Mucosa of rectum (tissue), 2 donors: Measurements from ENCODE around the gene SERINC5.

Experiments
- H3K27ac ChIP-seq, 2 donors: one replicate each; pipeline ENCODE4 v1.7.0; 2013; ENCODE audit warnings: inconsistent platforms in 2 of 2, low read depth in 2 of 2, low read length in 2 of 2
- H3K27me3 ChIP-seq, 2 donors: one replicate each; pipeline ENCODE4 v1.7.0; 2013; ENCODE audit warnings: low read length in 2 of 2; ENCODE audit not compliant: control insufficient read depth in 2 of 2, insufficient read depth in 2 of 2
- H3K36me3 ChIP-seq, 2 donors: one replicate each; pipeline ENCODE4 v1.7.0; 2013; ENCODE audit warnings: low read length in 2 of 2; ENCODE audit not compliant: control insufficient read depth in 2 of 2, insufficient read depth in 2 of 2
- H3K4me1 ChIP-seq, 2 donors: one replicate each; pipeline ENCODE4 v1.7.0; 2013; ENCODE audit warnings: low read length in 2 of 2, mild to moderate bottlenecking in 1 of 2; ENCODE audit not compliant: control insufficient read depth in 2 of 2, insufficient read depth in 2 of 2
- H3K4me3 ChIP-seq, 2 donors: one replicate each; pipeline ENCODE4 v1.7.0; 2013; ENCODE audit warnings: low read length in 2 of 2
- H3K9ac ChIP-seq, 2 donors: one replicate each; pipeline ENCODE4 v1.7.0; 2013; ENCODE audit warnings: low read length in 2 of 2, low read depth in 1 of 2, mild to moderate bottlenecking in 1 of 2
- H3K9me3 ChIP-seq, 2 donors: one replicate each; pipeline ENCODE4 v1.7.0; 2013; ENCODE audit warnings: low read length in 2 of 2; ENCODE audit not compliant: control insufficient read depth in 2 of 2
- donor health status: healthy.
- donor health status: Normal muscosa, but diverticular disease.

Gene SERINC5

GRCh38 chr5:80231243-80231642 lies 24.6 kb downstream of the SERINC5 start:
- no peaks in the 10 kb centered on the region for H3K9me3 ChIP-seq
- no peak overlapping the region for H3K9ac ChIP-seq
- no peak overlapping the region for H3K27ac ChIP-seq
- H3K4me3 ChIP-seq, result no peak overlapping the region
- no peaks in the 10 kb centered on the region for H3K27me3 ChIP-seq
- peaks cover 17 to 36% of the 10 kb centered on the region in 2 donors for H3K4me1 ChIP-seq
- H3K36me3 ChIP-seq, result no peaks in the 10 kb centered on the region

DNA sequence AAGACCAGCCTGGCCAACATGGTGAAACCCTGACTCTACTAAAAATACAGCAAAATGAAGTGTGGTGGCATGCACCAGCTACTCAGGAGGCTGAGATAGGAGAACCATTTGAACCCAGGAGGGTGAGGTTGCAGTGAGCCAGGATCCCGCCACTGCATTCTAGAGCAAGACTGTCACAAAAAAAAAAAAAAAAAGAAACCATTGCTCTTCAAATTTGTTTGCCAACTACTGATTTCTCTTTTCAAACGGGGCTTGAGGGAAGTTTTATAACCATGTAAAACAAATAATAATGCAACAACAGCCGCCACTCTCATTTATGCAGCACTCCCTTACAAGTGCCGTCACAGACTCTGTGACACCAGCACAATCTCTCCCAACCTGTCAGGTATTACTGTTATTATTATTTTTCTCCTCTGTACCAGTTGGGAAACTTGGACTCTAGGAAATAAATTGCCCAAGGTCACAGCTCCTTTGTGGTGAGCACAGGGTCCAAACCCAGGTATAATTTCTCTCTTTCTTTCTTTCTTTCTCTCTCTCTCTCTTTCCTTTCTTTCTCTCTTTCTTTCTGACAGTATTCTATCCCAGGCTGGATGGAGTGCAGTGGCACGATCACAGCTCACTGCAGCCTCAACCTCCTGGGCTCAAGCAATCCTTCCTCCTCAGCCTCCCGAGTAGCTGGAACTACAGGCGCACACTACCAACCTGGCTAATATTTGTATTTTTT lies 25.4 kb downstream of the SERINC5 start:
- peaks cover 21 to 44% of the 10 kb centered on the region in 2 donors for H3K4me1 ChIP-seq
- peak overlapping the region; percentile 34 to 61 for H3K27ac ChIP-seq
- H3K27me3 ChIP-seq, result no peaks in the 10 kb centered on the region
- no peaks in the 10 kb centered on the region for H3K36me3 ChIP-seq
- H3K9me3 ChIP-seq, result no peaks in the 10 kb centered on the region
- H3K4me3 ChIP-seq, result no peak overlapping the region
- no peak overlapping the region for H3K9ac ChIP-seq

DNA sequence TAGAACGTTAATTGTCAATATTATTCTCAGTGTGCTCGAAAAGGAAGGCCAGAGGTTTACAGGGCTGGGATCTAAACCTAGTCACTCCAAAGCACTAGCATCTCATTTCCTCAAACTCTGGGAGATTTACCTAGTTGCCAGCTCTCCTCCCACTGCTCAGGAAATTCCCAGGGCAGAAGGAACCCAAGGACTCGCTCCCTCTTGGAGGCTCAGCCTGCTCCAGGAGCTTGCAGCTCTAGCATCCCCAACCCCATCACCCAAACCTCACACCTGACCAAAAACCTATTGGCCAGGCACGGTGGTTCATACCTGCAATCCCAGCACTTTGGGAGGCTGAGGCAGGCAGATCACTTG lies 26.0 kb downstream of the SERINC5 start:
- no peaks in the 10 kb centered on the region for H3K27me3 ChIP-seq
- no peaks in the 10 kb centered on the region for H3K36me3 ChIP-seq
- H3K9ac ChIP-seq, result peak overlapping the region in 1 of 2 donors; percentile 17
- H3K27ac ChIP-seq, result peak overlapping the region; percentile 34 to 39
- H3K4me3 ChIP-seq, result no peak overlapping the region
- H3K9me3 ChIP-seq, result no peaks in the 10 kb centered on the region
- H3K4me1 ChIP-seq, result peaks cover 22 to 50% of the 10 kb centered on the region in 2 donors

- no peaks in the 10 kb centered on the region for H3K27me3 ChIP-seq
- H3K36me3 ChIP-seq, result no peaks in the 10 kb centered on the region
- no peak overlapping the region for H3K4me3 ChIP-seq
- H3K4me1 ChIP-seq, result peaks cover 22 to 45% of the 10 kb centered on the region in 2 donors
- no peak overlapping the region for H3K27ac ChIP-seq
- no peaks in the 10 kb centered on the region for H3K9me3 ChIP-seq
- H3K9ac ChIP-seq, result no peak overlapping the region
Observed at GRCh38 chr5:80227979-80228596, 27.8 kb downstream of the SERINC5 start.

GRCh38 chr5:80225934-80226326 lies 29.9 kb downstream of the SERINC5 start:
- Histone ChIP-seq H3K36me3 (no peaks in the 10 kb centered on the region), H3K9me3 (no peaks in the 10 kb centered on the region), H3K4me3 (no peak overlapping the region), H3K9ac (no peak overlapping the region), H3K27me3 (no peaks in the 10 kb centered on the region), H3K4me1 (peaks cover 19 to 43% of the 10 kb centered on the region in 2 donors), H3K27ac (no peak overlapping the region)

- peak overlapping the region; percentile 33 to 45 for H3K27ac ChIP-seq
- peaks cover 22 to 42% of the 10 kb centered on the region in 2 donors for H3K4me1 ChIP-seq
- no peaks in the 10 kb centered on the region for H3K27me3 ChIP-seq
- H3K9ac ChIP-seq, result no peak overlapping the region
- no peaks in the 10 kb centered on the region for H3K9me3 ChIP-seq
- no peaks in the 10 kb centered on the region for H3K36me3 ChIP-seq
- no peak overlapping the region for H3K4me3 ChIP-seq
Observed at GRCh38 chr5:80225189-80225933, 30.5 kb downstream of the SERINC5 start.

GRCh38 chr5:80223561-80223960 lies 32.3 kb downstream of the SERINC5 start:
- Histone ChIP-seq H3K9ac (no peak overlapping the region), H3K4me1 (peaks cover 25 to 32% of the 10 kb centered on the region in 2 donors), H3K27ac (no peak overlapping the region), H3K4me3 (no peak overlapping the region), H3K36me3 (no peaks in the 10 kb centered on the region), H3K9me3 (no peaks in the 10 kb centered on the region), H3K27me3 (no peaks in the 10 kb centered on the region)

- no peak overlapping the region for H3K27ac ChIP-seq
- no peak overlapping the region for H3K9ac ChIP-seq
- H3K36me3 ChIP-seq, result no peaks in the 10 kb centered on the region
- no peaks in the 10 kb centered on the region for H3K27me3 ChIP-seq
- peak overlapping the region in 1 of 2 donors; percentile 41 for H3K4me3 ChIP-seq
- H3K4me1 ChIP-seq, result peaks cover 12% of the 10 kb centered on the region in 2 donors
- no peaks in the 10 kb centered on the region for H3K9me3 ChIP-seq
Observed at GRCh38 chr5:80220245-80220897, 35.5 kb downstream of the SERINC5 start.

GRCh38 chr5:80219391-80219790 lies 36.5 kb downstream of the SERINC5 start:
- H3K9me3 ChIP-seq, result no peaks in the 10 kb centered on the region
- no peaks in the 10 kb centered on the region for H3K27me3 ChIP-seq
- H3K36me3 ChIP-seq, result no peaks in the 10 kb centered on the region
- no peak overlapping the region for H3K9ac ChIP-seq
- peaks cover 7 to 11% of the 10 kb centered on the region in 2 donors for H3K4me1 ChIP-seq
- H3K4me3 ChIP-seq, result no peak overlapping the region
- no peak overlapping the region for H3K27ac ChIP-seq

- Histone ChIP-seq H3K36me3 (no peaks in the 10 kb centered on the region), H3K4me3 (no peak overlapping the region), H3K27me3 (no peaks in the 10 kb centered on the region), H3K4me1 (peaks cover 16 to 17% of the 10 kb centered on the region in 2 donors), H3K9ac (no peak overlapping the region), H3K9me3 (no peaks in the 10 kb centered on the region), H3K27ac (no peak overlapping the region)
Observed at GRCh38 chr5:80217667-80218066, 38.2 kb downstream of the SERINC5 start.
